Transverse colon (tissue), 4 donors: ENCODE results near the gene HADH. TPM values are rescaled to one million over a fixed set of nuclear protein-coding genes. Genes with fewer than 3 reads are reported as not detected.
A peak's percentile ranks its signal among the peaks of the same experiment; 100 is the strongest.

ENCODE experiments used
- DNase-seq: peaks from one replicate; pipeline ENCODE4 v3.0.0-alpha.2; 2019
- H3K27ac ChIP-seq, 4 donors: fragments of 200-600 bp; sonication (generic); 2 replicates each; pipeline ENCODE4 v1.5.1; 2016 to 2018; ENCODE audit warnings: inconsistent platforms in 4 of 4
- H3K27me3 ChIP-seq: fragments of 200-600 bp; sonication (generic); 2 replicates; pipeline ENCODE4 v1.5.1; 2017; ENCODE audit warnings: inconsistent platforms
- H3K36me3 ChIP-seq, 4 donors: fragments of 200-600 bp; sonication (generic); 2 replicates each; pipeline ENCODE4 v1.5.1; 2017 to 2019; ENCODE audit warnings: inconsistent platforms in 4 of 4
- H3K4me1 ChIP-seq, 4 donors: fragments of 200-600 bp; sonication (generic); 2 replicates each; pipeline ENCODE4 v1.5.1; 2017 to 2020; ENCODE audit warnings: inconsistent platforms in 4 of 4
- H3K4me3 ChIP-seq, 4 donors: fragments of 200-600 bp; sonication (generic); 1 replicate in 1 of 4; 2 replicates in 3 of 4; pipeline versions ENCODE4 v1.5.1 to v1.6.1; 2017 to 2019; ENCODE audit warnings: inconsistent platforms in 4 of 4
- H3K9me3 ChIP-seq, 2 donors: fragments of 200-600 bp; sonication (generic); 2 replicates each; pipeline ENCODE4 v1.5.1; 2017 to 2019; ENCODE audit warnings: inconsistent platforms in 2 of 2
- EP300 ChIP-seq: sonication (generic); formaldehyde crosslinking; IDR thresholded peaks from one replicate; pipeline ENCODE4 v1.6.1; 2017; ENCODE audit warnings: antibody characterized with exemption, low read depth
- POLR2A ChIP-seq: fragments of 450-650 bp; IDR thresholded peaks from one replicate; pipeline ENCODE4 v1.6.1; 2016; ENCODE audit warnings: antibody characterized with exemption, mild to moderate bottlenecking, moderate library complexity
- POLR2AphosphoS5 ChIP-seq, 3 donors: sonication (generic); formaldehyde crosslinking; IDR thresholded peaks; one replicate each; pipeline ENCODE4 v1.6.1; 2016; ENCODE audit warnings: antibody characterized with exemption in 3 of 3
- WGBS, 2 donors: methylation state at CpG; one replicate each; pipeline ENCODE4 v1.1.5; 2018; ENCODE audit warnings: low coverage in 1 of 2; 5-methylcytosine and 5-hydroxymethylcytosine counted together
- in situ Hi-C, 4 donors: fragments of 200-750 bp; cut with MboI; loops; one replicate each; pipeline versions ENCODE4 v1.15.0 to v1.15.1; 2017; ENCODE audit warnings: low sequenced_read_pairs in 3 of 4, low pct_ligation_motif_present in 1 of 4, low pct_unique_long_range_greater_than_20kb in 1 of 4
- intact Hi-C: fragments of 100-400 bp; cut with DNase I; formaldehyde crosslinking; loops from one replicate; pipeline ENCODE4 v1.15.1; 2023; ENCODE audit warnings: low total_unique reads
- total RNA-seq, 4 donors: library from RNA; depleted of rRNA; stranded (reverse); fragments of >200 nt; gene quantifications; one replicate each; pipeline ENCODE4 v1.1.0, GENCODE V29; 2016
- TF ChIP-seq, protein P1 (sequence below), 5 experiments: fragments of 200-600 bp in 3 of 5; fragments of 450-650 bp in 2 of 5; sonication (generic) in 3 of 5; IDR thresholded peaks; 1 replicate in 2 of 5; 2 replicates in 3 of 5; pipeline ENCODE4 v1.5.1; 2016 to 2017; ENCODE audit warnings: antibody characterized with exemption in 5 of 5, inconsistent platforms in 3 of 5, mild to moderate bottlenecking in 2 of 5, moderate library complexity in 1 of 5

HADH gene
- total RNA-seq, 4 donors from 2014 or later = 47.5 to 135 (median 117) TPM

DNA sequence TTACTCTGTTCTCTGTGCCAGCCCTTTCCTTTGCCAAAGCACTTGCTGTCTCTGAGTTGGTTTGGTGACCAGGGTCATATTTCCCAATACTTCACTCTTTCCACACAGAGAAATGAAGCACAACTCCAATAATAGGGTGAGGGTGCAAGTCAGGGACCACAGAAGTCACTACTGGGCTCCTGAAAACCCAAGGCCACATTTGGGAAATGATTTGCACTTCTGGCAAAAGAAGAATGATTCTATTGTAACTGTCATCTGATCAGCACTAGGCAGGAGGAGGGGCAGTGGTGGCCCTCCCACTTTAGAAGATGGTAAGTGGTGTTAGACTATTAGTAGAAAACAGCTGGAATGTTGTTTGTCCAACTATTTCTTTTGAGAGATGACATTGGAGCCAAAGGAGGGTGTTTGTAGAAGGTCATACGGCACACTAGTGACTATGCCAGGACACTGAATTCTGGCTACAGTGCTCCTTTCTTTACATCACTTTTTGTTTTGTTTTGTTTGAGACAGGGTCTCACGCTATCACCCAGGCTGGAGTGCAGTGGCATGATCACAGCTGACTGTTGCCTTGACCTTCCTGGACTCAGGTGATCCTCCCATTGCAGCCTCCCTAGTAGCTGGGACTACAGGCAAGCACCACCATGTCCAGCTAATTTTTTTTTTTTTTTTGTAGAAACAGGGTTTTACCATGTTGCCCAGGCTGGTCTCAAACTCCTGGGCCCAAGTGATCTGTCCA is 10.8 kb upstream of the HADH start:
- no peak for DNase-seq
- Histone ChIP-seq H3K27ac (no peak overlapping the region), H3K4me3 (no peak overlapping the region), H3K9me3 (peaks cover 0 to 8% of the 10 kb centered on the region in 2 donors), H3K36me3 (no peaks in the 10 kb centered on the region), H3K4me1 (no peaks in the 10 kb centered on the region), H3K27me3 (no peaks in the 10 kb centered on the region)
- WGBS, 2 donors = 100% methylated on average over 2 of the region's 2 CpGs; no CpG with 5 or more reads in 1 of the 2 donors
- intact Hi-C loops (no loop called here), in situ Hi-C loops (no loop called here)
- TF ChIP-seq POLR2AphosphoS5 (IDR thresholded peaks at IDR 0.05) = no peak

DNA sequence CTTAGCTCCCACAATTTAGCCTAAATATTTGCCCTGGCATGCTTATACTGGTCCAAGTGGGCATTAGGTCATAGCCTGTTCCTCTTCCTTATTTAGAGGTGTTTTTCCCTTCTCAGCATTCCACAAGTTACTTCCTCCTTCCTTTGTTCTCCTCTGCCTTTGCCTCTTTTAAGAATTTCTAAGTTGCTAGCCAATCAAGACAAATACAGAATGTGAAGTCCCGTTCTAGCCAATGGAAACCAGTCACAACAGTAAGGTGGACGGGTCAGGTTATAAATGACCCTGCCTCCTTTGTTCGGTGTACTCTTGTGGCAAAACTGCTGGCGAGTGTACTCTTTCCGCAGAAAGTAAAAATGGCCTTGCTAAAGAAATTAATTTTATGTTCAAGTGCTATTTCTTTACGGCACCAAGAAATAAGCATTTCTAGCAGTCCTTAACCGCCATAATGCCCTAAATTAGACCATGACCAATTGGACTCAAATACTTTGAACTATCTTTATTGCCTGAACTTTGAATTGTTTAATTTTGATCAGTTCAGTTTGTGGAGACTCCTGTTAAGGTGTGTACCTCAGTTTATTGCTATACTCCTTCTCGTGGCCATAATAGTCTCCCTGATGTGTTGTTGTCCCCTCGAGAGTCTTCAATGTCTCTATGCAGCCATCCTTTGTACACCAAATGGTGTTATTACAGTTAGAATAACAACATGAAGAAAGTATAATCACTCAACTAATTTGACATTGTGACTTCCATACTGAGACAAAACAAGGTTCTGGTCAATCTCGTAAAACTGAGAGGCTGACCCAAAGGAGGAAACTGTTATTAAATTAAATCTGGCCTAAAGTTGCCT is 1.6 kb upstream of the HADH start:
- DNase-seq = no peak
- peak overlapping the region; percentile 89 to 97 (median 93) for H3K27ac ChIP-seq
- WGBS, 2 donors = 61 to 69% methylated on average over 8 to 10 of the region's 10 CpGs
- H3K4me3 ChIP-seq = peak overlapping the region in 2 of 4 donors; percentile 64 to 93
- peaks cover 12 to 43% (median 40%) of the 10 kb centered on the region in 4 donors for H3K4me1 ChIP-seq
- no peaks in the 10 kb centered on the region for H3K9me3 ChIP-seq
- in situ Hi-C loops = no loop called here
- no peaks in the 10 kb centered on the region for H3K36me3 ChIP-seq
- H3K27me3 ChIP-seq = no peaks in the 10 kb centered on the region
- intact Hi-C loops = no loop called here
- TF ChIP-seq, protein P1, sequence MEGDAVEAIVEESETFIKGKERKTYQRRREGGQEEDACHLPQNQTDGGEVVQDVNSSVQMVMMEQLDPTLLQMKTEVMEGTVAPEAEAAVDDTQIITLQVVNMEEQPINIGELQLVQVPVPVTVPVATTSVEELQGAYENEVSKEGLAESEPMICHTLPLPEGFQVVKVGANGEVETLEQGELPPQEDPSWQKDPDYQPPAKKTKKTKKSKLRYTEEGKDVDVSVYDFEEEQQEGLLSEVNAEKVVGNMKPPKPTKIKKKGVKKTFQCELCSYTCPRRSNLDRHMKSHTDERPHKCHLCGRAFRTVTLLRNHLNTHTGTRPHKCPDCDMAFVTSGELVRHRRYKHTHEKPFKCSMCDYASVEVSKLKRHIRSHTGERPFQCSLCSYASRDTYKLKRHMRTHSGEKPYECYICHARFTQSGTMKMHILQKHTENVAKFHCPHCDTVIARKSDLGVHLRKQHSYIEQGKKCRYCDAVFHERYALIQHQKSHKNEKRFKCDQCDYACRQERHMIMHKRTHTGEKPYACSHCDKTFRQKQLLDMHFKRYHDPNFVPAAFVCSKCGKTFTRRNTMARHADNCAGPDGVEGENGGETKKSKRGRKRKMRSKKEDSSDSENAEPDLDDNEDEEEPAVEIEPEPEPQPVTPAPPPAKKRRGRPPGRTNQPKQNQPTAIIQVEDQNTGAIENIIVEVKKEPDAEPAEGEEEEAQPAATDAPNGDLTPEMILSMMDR (IDR thresholded peaks at IDR 0.05) = no peak
- TF ChIP-seq POLR2A = peak; percentile 24

DNA sequence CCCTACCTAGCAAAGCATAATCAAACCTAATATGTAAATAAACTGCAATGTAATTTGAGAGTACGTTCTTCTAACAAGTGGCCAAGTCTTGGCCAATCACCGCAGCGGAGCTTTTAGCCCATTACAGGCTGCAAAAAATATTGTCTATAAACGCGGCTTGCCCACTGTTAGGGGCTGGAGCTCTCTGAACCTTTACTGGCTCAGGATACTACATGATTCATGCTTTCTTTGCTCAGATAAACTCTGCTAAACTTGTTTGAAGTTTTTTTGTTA is 990 bp upstream of the HADH start:
- TF ChIP-seq POLR2A (no peak), POLR2AphosphoS5 (IDR thresholded peaks at IDR 0.05) (no peak), EP300 (no peak)
- TF ChIP-seq, protein P1 (IDR thresholded peaks at IDR 0.05) = no peak
- 43 to 59% methylated on average over 5 of the region's 5 CpGs for WGBS, 2 donors
- no peaks in the 10 kb centered on the region for H3K27me3 ChIP-seq
- peak overlapping the region; percentile 89 to 97 (median 93) for H3K27ac ChIP-seq
- H3K9me3 ChIP-seq = no peaks in the 10 kb centered on the region
- intact Hi-C loops = no loop called here
- peak; percentile 17 for DNase-seq
- peaks cover 18 to 48% (median 45%) of the 10 kb centered on the region in 4 donors for H3K4me1 ChIP-seq
- peak overlapping the region in 3 of 4 donors; percentile 53 to 93 (median 64) for H3K4me3 ChIP-seq
- in situ Hi-C loops = no loop called here
- no peaks in the 10 kb centered on the region for H3K36me3 ChIP-seq

DNA sequence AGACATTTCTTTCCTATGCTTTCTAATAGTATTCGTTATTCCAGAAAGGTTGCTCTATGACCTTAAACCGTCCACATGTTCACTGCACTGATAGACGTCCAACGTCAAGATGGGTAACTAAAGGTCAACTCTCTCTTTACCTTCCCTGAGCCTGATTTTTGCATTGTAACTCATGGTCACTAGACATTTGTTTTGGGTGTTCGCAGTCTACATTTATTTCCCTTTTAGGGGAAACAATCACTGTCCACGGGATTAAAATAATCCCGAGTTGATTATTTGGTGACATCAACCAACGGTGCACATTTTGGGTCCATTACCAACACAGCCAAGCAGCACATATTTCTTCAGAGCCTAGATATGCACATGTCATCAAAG is 540 bp upstream of the HADH start:
- peak overlapping the region; percentile 53 to 93 (median 61) for H3K4me3 ChIP-seq
- DNase-seq = no peak
- no peaks in the 10 kb centered on the region for H3K27me3 ChIP-seq
- TF ChIP-seq, protein P1 (IDR thresholded peaks at IDR 0.05) = no peak
- TF ChIP-seq POLR2AphosphoS5 (IDR thresholded peaks at IDR 0.05) = no peak
- no peak for TF ChIP-seq EP300
- no peak for TF ChIP-seq POLR2A
- H3K4me1 ChIP-seq = peaks cover 21 to 53% (median 50%) of the 10 kb centered on the region in 4 donors
- no peaks in the 10 kb centered on the region for H3K9me3 ChIP-seq
- no peaks in the 10 kb centered on the region for H3K36me3 ChIP-seq
- WGBS, 2 donors = 3 to 8% methylated on average over 8 of the region's 8 CpGs
- in situ Hi-C loops (no loop called here), intact Hi-C loops (no loop called here)
- H3K27ac ChIP-seq = peak overlapping the region; percentile 89 to 97 (median 93)
